Measurements from ENCODE around the gene LGMN. TPM values are rescaled to one million over a fixed set of nuclear protein-coding genes. Genes with fewer than 3 reads are reported as not detected.

Gene LGMN
- total and polyA plus RNA-seq, 2 experiments from 2014 or later: 60.0 to 83.5 TPM

- TF ChIP-seq EZH2phosphoT487 (IDR thresholded peaks at IDR 0.05; ENCODE audit: unreplicated experiment): no peak
- TF ChIP-seq EZH2 (IDR thresholded peaks at IDR 0.05; ENCODE audit: low read depth, unreplicated experiment): no peak
Observed at GRCh38 chr14:92756446-92756845, 8.0 kb upstream of the LGMN start (continued).

GRCh38 chr14:92755495-92755894, 7.1 kb upstream of the LGMN start:
- ATAC-seq: no peak

More at GRCh38 chr14:92755495-92755894, 7.1 kb upstream of the LGMN start:
- peaks cover 7% of the 10 kb centered on the region for H3K27me3 Mint-ChIP-seq (ENCODE audit: insufficient read depth, low read depth, poor library complexity)
- Histone ChIP-seq H3K79me2 (replicated peaks; ENCODE audit: insufficient read depth) (no peaks in the 10 kb centered on the region), H2AFZ (no peak overlapping the region), H3K9me2 (ENCODE audit: insufficient read depth) (peaks cover 5% of the 10 kb centered on the region; the same call in 1 of the 2 replicates), H3K36me3 (ENCODE audit: insufficient read depth) (no peaks in the 10 kb centered on the region), H4K20me1 (replicated peaks; ENCODE audit: insufficient read depth) (no peaks in the 10 kb centered on the region), H3F3A (replicated peaks; ENCODE audit: low read depth) (no peaks in the 10 kb centered on the region), H3K27me3 (ENCODE audit: insufficient read depth) (no peaks in the 10 kb centered on the region), H3K4me3 (no peak overlapping the region), H3K4me2 (no peak overlapping the region), H3K27ac (ENCODE audit: low read depth) (no peak overlapping the region), H3K4me1 (ENCODE audit: insufficient read depth) (no peaks in the 10 kb centered on the region)
- no peak overlapping the region for H3K4me3 Mint-ChIP-seq
- TF ChIP-seq EZH2phosphoT487 (IDR thresholded peaks at IDR 0.05; ENCODE audit: unreplicated experiment): no peak
- no peak for TF ChIP-seq ZNF331 (CRISPR knock-in tag; IDR thresholded peaks at IDR 0.05; ENCODE audit: low read depth)
- no peak for TF ChIP-seq STAT1 (IDR thresholded peaks at IDR 0.05; ENCODE audit: unreplicated experiment)
- no peak for TF ChIP-seq POLR2AphosphoS5 (IDR thresholded peaks at IDR 0.05; ENCODE audit: low read depth)
- TF ChIP-seq EZH2 (IDR thresholded peaks at IDR 0.05; ENCODE audit: low read depth, unreplicated experiment): no peak
- TF ChIP-seq CTCF (conservative IDR thresholded peaks at IDR 0.05; ENCODE audit: low read depth in 2 of 2): no peak
- no peak for TF ChIP-seq JUNB (IDR thresholded peaks at IDR 0.05; ENCODE audit: unreplicated experiment)
- no peak for TF ChIP-seq NANOG (IDR thresholded peaks at IDR 0.05; ENCODE audit: borderline replicate concordance)
- TF ChIP-seq ZNF114 (CRISPR knock-in tag; IDR thresholded peaks at IDR 0.05): no peak
- TF ChIP-seq CREB1 (CRISPR knock-in tag; IDR thresholded peaks at IDR 0.05; ENCODE audit: low read depth): no peak
- no peak for TF ChIP-seq ZNF462 (CRISPR knock-in tag; IDR thresholded peaks at IDR 0.05)
- no peak for TF ChIP-seq ETS1 (IDR thresholded peaks at IDR 0.05)
- no peak for TF ChIP-seq REST (IDR thresholded peaks at IDR 0.05; ENCODE audit: unreplicated experiment)
- H3K9me3 Mint-ChIP-seq: no peaks in the 10 kb centered on the region; the same call in 2 of the 3 replicates
- H3K27ac Mint-ChIP-seq: no peak overlapping the region
- H3K4me1 Mint-ChIP-seq: no peaks in the 10 kb centered on the region
- no peak for DNase-seq (ENCODE audit: low spot score)
- no peaks in the 10 kb centered on the region for H3K36me3 Mint-ChIP-seq (ENCODE audit: low read depth)

Measured in GM23338 (cell line).